Limb (tissue), 2 donors: Measurements from ENCODE around the gene ARIH1.

Experiments
- DNase-seq, 2 donors: peaks; one replicate each; pipeline ENCODE4 v3.0.0-alpha.2; 2016; ENCODE audit errors: extremely low spot score in 2 of 2

ARIH1 gene

DNA sequence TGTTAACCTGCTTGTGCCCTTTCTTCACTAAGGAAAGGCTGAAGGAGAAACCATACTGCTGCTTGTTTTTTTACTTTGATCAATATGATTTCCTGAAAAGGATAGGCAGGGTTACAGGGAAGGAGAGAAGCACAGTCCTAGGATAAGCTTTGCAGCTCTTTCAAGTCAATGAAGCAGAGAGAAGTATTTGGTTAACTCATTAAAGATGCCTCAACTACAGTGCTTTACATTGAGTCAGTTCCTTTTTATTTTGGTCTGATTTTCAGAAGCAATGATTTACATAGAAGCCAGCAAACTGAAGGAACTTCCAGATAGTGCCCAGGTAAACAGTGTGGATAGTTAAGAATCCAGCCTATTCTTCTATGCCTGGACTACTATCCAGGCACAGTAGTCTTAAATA lies 64.8 kb downstream of the ARIH1 start:
- DNase-seq, result no peak

- no peak for DNase-seq
Observed at GRCh38 chr15:72540606-72541237, 66.6 kb downstream of the ARIH1 start.

GRCh38 chr15:72541674-72542073 lies 67.5 kb downstream of the ARIH1 start:
- no peak for DNase-seq

DNA sequence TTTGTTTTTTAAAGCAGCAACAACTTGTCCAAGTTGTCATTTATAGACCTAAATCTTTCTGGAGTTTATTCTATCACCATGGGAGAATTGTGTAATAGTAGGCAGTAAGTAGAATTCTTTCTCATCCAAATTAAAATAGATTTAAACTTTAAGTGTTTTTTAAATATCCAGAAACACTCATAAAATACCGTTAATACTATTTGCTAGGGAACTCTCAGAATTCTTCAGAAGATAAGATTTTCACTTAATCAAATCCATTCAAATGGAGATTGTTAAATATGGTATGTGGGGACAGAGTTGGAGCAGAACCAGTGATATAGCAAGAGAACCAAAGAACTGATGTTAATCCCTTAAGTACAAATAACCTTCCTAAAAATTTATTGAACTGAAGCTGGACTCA lies 71.0 kb downstream of the ARIH1 start:
- DNase-seq, result no peak

DNA sequence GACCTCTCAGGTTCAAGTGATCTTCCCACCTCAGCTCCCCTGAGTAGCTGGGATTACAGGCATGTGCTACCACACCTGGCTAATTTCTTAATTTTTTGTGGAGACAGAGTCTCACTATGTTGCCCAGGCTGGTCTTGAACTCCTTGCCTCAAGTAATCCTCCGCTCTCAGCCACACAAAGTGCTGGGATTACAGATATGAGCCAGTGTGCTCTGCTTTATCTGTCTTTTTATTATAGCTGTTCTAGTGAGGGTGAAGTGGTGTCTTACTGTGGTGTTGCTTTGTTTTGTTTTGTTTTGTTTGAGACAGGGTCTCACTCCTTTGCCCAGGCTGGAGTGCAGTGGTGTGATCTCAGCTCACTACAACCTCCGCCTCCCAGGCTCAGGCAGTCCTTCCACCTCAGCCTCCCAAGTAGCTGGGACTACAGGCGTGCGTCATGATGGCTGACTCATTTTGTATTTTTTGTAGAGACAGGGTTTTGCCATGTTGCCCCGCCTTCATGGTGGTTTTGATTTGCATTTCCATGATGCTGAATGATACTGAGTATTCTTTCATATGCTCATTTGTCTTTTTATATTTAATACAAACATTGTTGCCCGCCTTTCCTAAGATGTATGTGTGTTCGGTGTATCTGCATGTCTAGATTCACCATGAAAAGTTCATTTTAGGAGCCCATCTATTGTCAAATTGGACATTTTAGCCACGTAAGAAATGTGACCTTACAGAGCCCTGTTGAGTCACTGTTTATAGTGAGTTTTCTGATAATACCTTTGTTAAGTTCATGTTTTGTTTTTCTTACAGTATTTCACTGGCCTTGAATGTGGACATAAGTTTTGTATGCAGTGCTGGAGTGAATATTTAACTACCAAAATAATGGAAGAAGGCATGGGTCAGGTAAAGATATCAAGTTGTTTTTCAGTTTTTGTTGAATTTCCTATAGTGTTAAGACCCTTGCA lies 80.6 kb downstream of the ARIH1 start:
- no peak for DNase-seq

DNA sequence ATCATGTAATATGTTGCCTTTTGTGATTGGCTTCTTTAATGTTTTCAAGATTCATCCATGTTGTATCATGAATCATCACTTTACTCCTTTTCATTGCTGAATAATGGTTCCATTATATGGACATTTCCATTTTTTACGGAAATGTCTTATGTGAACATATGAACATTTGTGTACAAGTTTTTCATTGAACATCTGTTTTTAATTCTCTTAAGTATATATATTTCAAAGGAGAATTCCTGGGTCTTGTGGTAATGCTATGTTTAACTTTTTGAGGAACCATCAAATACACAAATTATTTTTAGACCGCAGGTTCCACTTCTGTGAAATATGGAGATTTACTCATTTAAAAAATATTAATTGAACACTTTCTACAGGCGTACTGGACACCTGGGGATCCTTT lies 85.7 kb downstream of the ARIH1 start:
- DNase-seq, result no peak

DNA sequence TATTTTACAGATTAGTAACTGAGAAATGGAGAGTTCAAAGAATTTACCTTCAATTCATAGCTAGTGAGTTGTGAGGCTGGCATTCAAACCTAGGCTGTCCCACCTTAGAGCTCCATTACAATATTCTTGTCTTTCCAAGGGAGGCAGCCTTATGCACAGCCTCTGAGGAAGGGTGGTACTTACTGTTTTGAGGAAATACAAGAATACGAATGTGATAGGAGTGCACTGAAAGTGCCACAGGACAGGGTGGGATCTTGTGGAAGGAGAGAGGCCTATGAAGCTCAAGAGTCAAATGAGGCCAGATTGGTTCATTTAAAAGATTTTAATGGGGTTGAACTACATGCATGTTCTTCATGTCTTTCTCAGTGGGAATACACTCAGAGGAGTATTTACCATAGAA lies 86.3 kb downstream of the ARIH1 start:
- no peak for DNase-seq

DNA sequence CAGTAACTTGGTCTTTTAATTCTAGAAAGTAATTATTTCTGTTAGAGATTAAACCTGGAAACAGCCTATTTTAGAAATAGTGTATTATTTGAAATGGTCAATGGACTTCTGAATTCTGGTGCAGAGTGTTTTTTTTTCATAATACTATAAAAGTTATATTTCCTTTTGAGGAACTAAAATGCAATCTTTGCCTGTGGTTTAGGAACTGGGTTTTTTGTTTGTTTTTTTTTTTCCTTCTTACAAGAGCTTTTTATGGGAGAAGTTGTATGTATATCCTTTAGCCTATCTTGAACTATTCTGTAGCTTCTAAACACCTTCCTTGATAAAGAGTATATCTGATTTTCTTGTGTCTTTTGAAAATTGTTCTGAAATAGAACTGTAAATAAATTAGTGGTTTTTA lies 88.3 kb downstream of the ARIH1 start:
- DNase-seq, result no peak

GRCh38 chr15:72562878-72563277 lies 88.7 kb downstream of the ARIH1 start:
- DNase-seq, result no peak

GRCh38 chr15:72564091-72564490 lies 90.0 kb downstream of the ARIH1 start:
- no peak for DNase-seq

DNA sequence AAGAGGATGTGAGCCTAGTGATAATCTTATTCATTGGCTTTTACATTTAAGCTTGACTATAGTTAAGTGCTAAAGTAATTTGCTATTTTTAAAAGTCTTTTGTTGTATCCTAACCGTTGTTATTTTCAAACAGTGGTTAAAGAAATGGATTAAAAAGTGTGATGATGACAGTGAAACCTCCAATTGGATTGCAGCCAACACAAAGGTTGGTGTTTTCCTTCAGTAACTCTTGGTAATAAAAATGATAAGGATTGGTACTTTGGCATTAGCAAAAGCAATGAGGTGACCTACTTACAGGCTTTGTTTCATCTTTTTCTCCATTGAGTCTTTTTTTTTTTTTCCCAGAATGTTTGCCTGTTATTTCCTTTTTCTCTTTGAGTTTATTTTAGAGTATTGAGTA lies 92.8 kb downstream of the ARIH1 start:
- DNase-seq, result no peak

GRCh38 chr15:72570059-72570458 lies 95.9 kb downstream of the ARIH1 start:
- no peak for DNase-seq

DNA sequence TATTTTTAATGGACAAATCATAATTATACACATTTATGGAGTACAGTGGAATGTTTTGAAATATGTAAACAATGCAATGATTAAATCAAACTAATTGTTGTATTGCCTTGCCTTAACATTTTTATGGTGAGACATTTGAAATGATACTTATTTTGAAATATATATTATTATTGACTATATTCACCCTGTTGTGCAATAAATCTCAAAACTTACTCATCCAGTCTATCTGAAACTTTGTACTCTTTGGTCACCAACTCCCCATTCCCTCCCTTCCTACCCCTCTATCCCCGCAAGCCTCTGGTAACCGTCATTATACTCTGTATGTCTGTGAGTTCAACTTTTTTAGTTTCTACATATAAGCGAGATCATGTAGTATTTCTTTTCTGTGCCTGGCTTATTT lies 105.7 kb downstream of the ARIH1 start:
- DNase-seq, result no peak

DNA sequence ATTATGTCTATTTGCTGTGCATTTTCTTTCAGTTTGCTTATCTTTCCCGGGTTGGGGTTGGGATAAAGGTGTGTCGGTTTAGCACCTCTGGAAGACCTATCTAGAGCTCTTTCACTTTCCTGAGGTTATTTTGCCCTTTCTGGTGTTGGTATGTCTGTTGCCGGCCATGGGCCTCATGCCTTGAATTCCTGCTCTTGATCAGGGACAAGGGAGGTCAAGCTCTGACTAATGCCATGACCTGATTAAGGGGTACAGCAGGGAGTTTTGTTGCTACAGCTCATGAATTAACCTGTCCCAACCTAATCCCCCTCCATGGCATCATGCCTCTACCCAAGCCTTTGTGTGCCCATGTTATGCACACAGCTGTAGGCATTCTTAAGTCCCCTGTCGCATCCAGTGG lies 109.9 kb downstream of the ARIH1 start:
- no peak for DNase-seq

DNA sequence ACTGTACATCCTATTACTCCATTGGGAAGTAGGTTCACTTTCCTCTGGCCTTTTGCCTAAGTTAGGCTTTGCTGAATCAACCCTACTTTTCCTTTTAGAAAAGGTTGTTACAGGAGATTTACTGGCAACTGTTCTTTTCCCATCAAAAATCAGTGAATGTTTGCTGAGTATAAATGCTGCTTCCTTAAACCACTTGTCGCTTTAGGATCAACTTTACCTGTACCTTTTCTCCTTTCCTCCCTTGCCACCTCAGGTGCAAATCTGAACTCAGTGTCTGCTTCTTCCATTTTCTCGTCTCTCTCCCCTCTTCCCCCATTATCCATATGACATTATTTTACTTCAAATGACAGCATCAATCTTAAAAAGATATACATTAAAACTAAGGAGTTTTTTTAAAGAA lies 110.9 kb downstream of the ARIH1 start:
- DNase-seq, result no peak

- DNase-seq, result no peak
Observed at GRCh38 chr15:72585476-72586058, 111.4 kb downstream of the ARIH1 start.

DNA sequence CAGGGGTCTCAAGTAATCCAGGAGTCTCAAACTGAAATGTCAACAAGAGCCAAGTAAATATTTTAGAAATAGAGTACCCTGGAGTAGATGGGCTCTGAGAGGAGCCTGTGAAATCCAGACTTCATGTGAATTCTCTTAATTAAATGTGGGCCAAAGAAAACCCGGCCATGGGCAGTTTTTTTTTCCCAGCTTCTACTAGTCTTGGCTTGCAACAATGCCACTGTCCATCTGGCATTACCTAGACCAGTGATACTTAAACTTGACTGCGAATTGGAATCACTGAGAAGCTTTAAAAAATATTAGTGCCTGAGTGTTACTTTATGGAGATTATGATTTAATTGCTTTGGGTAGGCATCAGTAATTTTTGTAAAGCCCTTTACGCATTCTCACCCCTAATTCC lies 114.0 kb downstream of the ARIH1 start:
- DNase-seq, result no peak

DNA sequence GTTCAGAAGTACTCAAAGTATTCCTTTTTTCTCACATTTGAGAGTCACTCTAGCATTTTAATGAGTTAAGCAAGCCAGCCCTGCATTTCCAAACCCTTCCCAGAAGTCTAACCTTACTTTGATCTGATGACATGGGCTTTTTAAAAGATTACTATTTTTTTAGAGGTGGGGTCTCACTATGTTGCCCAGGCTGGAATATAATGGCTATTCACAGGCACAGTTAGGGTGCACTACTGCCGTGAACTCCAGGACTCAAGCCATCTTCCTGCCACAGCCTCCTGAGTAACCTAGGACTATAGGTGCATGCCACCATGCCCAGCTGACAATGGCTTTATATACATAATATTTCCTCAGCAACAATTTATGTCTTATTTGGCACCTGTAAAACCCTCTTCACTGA lies 116.3 kb downstream of the ARIH1 start:
- DNase-seq, result no peak

GRCh38 chr15:72591361-72591760 lies 117.2 kb downstream of the ARIH1 start:
- DNase-seq, result no peak

GRCh38 chr15:72592097-72592496 lies 118.0 kb downstream of the ARIH1 start:
- no peak for DNase-seq

- no peak for DNase-seq
Observed at GRCh38 chr15:72592676-72593075, 118.5 kb downstream of the ARIH1 start.

- no peak for DNase-seq
Observed at GRCh38 chr15:72593838-72594237, 119.7 kb downstream of the ARIH1 start.
